Uterus (tissue), 2 donors: ENCODE measurements around the gene CTCFL.

Experiments
- POLR2A ChIP-seq, 2 donors: fragments of 450-650 bp; IDR thresholded peaks; one replicate each; pipeline ENCODE4 v1.6.1; 2016; ENCODE audit warnings: antibody characterized with exemption in 2 of 2, mild to moderate bottlenecking in 1 of 2, moderate library complexity in 1 of 2
- TF ChIP-seq, protein P1 (sequence below), 4 experiments: fragments of 200-600 bp in 2 of 4; fragments of 450-650 bp in 2 of 4; sonication (generic) in 2 of 4; IDR thresholded peaks; one replicate each; pipeline ENCODE4 v1.5.1; 2016 to 2019; ENCODE audit warnings: antibody characterized with exemption in 4 of 4, mild to moderate bottlenecking in 2 of 4, moderate library complexity in 1 of 4

DNA sequence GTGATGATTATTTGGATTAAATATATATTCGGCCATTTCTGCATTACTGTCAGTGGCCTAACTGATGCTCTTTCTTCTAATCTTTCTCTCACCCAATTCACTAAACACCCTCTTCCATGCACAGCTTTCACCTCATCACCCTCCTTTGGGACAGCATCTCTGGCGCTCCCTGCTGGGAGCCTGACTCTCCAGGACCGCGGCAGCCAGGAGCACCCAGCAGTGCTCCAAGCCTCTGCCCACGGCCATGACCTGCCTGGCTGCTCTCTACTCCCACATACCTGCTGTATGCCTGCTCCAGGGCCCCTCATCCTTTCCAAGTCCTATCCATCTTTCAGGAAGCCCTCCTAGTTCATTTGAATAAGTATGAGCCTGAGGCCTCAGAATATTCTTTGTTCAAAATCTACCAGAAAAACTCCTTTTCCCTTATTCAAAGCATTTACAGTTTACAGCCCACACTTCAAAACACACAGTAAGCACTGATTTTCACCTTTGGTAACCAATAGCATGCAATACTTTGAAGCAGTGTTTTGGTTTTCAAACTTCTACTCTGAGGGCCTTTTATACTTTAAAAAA is 15.2 kb downstream of the CTCFL start:
- TF ChIP-seq, protein P1, sequence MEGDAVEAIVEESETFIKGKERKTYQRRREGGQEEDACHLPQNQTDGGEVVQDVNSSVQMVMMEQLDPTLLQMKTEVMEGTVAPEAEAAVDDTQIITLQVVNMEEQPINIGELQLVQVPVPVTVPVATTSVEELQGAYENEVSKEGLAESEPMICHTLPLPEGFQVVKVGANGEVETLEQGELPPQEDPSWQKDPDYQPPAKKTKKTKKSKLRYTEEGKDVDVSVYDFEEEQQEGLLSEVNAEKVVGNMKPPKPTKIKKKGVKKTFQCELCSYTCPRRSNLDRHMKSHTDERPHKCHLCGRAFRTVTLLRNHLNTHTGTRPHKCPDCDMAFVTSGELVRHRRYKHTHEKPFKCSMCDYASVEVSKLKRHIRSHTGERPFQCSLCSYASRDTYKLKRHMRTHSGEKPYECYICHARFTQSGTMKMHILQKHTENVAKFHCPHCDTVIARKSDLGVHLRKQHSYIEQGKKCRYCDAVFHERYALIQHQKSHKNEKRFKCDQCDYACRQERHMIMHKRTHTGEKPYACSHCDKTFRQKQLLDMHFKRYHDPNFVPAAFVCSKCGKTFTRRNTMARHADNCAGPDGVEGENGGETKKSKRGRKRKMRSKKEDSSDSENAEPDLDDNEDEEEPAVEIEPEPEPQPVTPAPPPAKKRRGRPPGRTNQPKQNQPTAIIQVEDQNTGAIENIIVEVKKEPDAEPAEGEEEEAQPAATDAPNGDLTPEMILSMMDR (IDR thresholded peaks at IDR 0.05) = no peak
- TF ChIP-seq POLR2A (IDR thresholded peaks at IDR 0.05) = no peak
